Calu3 (cell line): ENCODE data around the gene CXXC5. TPM values are rescaled to one million over a fixed set of nuclear protein-coding genes. Genes with fewer than 3 reads are reported as not detected.

Source experiments
- BruUV-seq: library from RNA; stranded (reverse); fragments of 400-500 nt; replicated peaks from 2 replicates; lab custom pipeline; 2021; lab: Mats Ljungman, UMichigan
- CTCF ChIA-PET: fragments of 300-600 bp; sonication (Branson Sonifier 250); formaldehyde crosslinking; loops from one replicate; lab custom pipeline; 2022; ENCODE audit warnings: antibody characterized with exemption; lab: Charles Lee
- DNase-seq: peaks from one replicate; pipeline ENCODE4 v3.0.0; 2022
- H3K27ac Mint-ChIP-seq: one replicate; pipeline ENCODE4 v1.8.0; 2022; ENCODE audit warnings: mixed read lengths; ENCODE audit not compliant: unreplicated experiment
- H3K27me3 Mint-ChIP-seq: one replicate; pipeline ENCODE4 v1.8.0; 2022; ENCODE audit warnings: mixed read lengths; ENCODE audit not compliant: unreplicated experiment
- H3K36me3 Mint-ChIP-seq: one replicate; pipeline ENCODE4 v1.8.0; 2022; ENCODE audit warnings: mild to moderate bottlenecking, moderate library complexity, mixed read lengths; ENCODE audit not compliant: insufficient read depth, unreplicated experiment
- H3K4me1 Mint-ChIP-seq: one replicate; pipeline ENCODE4 v1.8.0; 2022; ENCODE audit warnings: mild to moderate bottlenecking, low read depth, mixed read lengths; ENCODE audit not compliant: unreplicated experiment
- H3K4me3 Mint-ChIP-seq: one replicate; pipeline ENCODE4 v1.8.0; 2022; ENCODE audit warnings: mild to moderate bottlenecking, low read depth, moderate library complexity, mixed read lengths; ENCODE audit not compliant: unreplicated experiment
- H3K9me3 Mint-ChIP-seq: one replicate; pipeline ENCODE4 v1.8.0; 2022; ENCODE audit warnings: low read depth, mixed read lengths; ENCODE audit not compliant: unreplicated experiment
- intact Hi-C: fragments of 100-400 bp; cut with micrococcal nuclease; formaldehyde crosslinking; loops from one replicate; pipeline ENCODE4 v1.10.0; 2022; ENCODE audit not compliant: unreplicated experiment
- total RNA-seq: library from RNA; stranded (reverse); gene quantifications from 2 replicates; pipeline ENCODE4 v1.2.3, GENCODE V29; 2022
- TF ChIP-seq, protein P1 (sequence below): fragments of 200-600 bp; IDR thresholded peaks from one replicate; pipeline ENCODE4 v1.8.0; 2022; ENCODE audit warnings: antibody characterized with exemption; ENCODE audit not compliant: unreplicated experiment

The CXXC5 gene
- total RNA-seq, 1 experiment from 2014 or later: 69.1 TPM

DNA sequence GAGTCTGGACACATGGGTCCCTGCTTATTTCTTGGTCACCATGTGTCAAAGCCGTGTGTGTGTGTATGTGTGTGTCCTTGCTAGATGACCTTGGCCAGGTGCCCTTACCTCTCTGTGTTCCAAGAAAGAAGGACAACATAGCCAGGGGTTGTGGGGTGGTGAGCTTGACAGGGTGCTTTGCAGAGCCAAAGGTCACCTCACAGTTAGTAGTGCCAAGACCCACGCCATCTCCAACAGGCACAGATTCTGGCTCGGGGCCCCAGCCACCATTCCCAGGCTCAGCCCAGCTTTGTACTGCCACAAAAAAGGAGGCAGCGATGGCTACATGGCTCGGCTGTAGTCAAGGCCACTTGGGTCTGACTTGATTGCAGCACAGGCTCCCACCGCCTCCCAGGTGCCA, 39.5 kb downstream of the CXXC5 start:
- TF ChIP-seq, protein P1, sequence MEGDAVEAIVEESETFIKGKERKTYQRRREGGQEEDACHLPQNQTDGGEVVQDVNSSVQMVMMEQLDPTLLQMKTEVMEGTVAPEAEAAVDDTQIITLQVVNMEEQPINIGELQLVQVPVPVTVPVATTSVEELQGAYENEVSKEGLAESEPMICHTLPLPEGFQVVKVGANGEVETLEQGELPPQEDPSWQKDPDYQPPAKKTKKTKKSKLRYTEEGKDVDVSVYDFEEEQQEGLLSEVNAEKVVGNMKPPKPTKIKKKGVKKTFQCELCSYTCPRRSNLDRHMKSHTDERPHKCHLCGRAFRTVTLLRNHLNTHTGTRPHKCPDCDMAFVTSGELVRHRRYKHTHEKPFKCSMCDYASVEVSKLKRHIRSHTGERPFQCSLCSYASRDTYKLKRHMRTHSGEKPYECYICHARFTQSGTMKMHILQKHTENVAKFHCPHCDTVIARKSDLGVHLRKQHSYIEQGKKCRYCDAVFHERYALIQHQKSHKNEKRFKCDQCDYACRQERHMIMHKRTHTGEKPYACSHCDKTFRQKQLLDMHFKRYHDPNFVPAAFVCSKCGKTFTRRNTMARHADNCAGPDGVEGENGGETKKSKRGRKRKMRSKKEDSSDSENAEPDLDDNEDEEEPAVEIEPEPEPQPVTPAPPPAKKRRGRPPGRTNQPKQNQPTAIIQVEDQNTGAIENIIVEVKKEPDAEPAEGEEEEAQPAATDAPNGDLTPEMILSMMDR: no peak
- no peak overlapping the region for H3K4me3 Mint-ChIP-seq
- intact Hi-C loops: no loop called here
- H3K9me3 Mint-ChIP-seq: no peaks in the 10 kb centered on the region
- H3K27ac Mint-ChIP-seq: no peak overlapping the region
- H3K36me3 Mint-ChIP-seq: peaks cover 51% of the 10 kb centered on the region
- no TSS peak for BruUV-seq
- CTCF ChIA-PET: interaction anchor here (0.6 kb wide), 1 partner anchor 12 kb away, joined by 3 read pairs; no protein-coding TSS in a partner anchor
- H3K4me1 Mint-ChIP-seq: peaks cover 15% of the 10 kb centered on the region
- DNase-seq: no peak
- no peaks in the 10 kb centered on the region for H3K27me3 Mint-ChIP-seq

DNA sequence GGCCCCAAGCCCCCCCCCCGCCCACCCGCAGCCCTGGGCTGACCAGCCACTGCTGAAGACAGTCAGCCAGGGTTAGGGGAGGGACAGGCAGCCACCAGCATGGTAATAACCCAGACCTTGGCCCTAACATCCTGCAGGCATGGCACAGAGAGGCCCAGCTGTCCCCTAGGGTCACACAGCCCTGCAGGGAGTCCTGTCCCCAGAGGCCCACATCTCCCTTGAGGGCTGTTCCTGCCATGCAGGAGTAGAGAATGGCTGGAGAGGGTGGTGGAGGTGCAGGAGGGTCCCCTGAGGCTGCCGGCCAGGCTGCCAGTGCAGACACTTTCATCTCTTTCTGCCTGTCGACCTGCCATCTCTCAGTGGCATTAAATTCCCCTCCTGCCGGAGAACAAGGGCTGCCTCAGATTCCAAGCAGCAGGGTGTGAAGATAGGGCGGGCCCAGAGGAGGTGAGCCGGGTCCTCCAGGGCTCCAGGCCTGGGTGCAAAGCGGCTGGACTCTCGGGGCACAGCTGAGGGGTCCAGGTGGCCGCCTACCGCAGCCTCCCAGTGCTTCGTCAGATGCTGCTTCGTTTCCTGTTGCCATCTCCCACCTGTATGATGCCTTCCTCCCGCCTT, 40.0 kb downstream of the CXXC5 start:
- no peak for DNase-seq
- no TSS peak for BruUV-seq
- Mint-ChIP-seq H3K4me3 (no peak overlapping the region), H3K9me3 (no peaks in the 10 kb centered on the region), H3K4me1 (peaks cover 15% of the 10 kb centered on the region), H3K36me3 (peaks cover 46% of the 10 kb centered on the region), H3K27me3 (no peaks in the 10 kb centered on the region), H3K27ac (no peak overlapping the region)
- intact Hi-C loops: no loop called here
- CTCF ChIA-PET: interaction anchor here (0.6 to 6.1 kb wide), 2 partner anchors 12 to 53 kb away, joined by 3 to 102 read pairs; no protein-coding TSS in a partner anchor
- TF ChIP-seq, protein P1: no peak

DNA sequence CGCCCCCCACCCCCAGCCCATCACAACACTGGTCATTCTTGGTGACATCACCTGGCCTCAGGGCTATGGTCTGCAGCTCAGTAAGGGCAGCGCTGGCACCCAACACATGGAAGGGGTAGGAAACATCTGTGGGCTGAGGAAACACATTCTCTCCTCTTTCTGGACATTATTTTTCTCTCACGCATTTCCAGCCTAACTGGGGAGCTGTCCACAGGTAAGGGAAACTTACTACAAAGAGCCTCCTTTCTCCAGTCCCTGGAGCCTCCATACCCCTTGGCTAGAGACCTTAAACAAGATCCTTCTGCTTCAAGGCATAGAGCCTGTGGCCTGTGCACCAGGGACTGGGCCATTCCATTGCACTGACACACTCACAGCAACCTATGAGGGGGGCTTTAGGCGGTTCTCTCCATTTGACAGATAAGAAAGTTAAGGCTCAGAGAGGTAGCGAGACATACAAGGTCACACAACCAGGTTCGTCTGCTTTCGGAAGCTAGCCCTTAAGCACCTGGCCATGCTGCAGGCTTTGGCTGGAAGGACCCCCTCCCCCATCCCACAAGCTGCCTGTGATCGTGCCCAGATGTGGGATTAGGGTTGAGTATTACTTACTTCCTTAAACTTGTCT, 40.7 kb downstream of the CXXC5 start:
- intact Hi-C loops: no loop called here
- Mint-ChIP-seq H3K9me3 (no peaks in the 10 kb centered on the region), H3K27ac (no peak overlapping the region), H3K4me1 (peaks cover 15% of the 10 kb centered on the region), H3K27me3 (no peaks in the 10 kb centered on the region), H3K36me3 (peaks cover 39% of the 10 kb centered on the region), H3K4me3 (no peak overlapping the region)
- TF ChIP-seq, protein P1: no peak
- DNase-seq: no peak
- BruUV-seq: no TSS peak
- CTCF ChIA-PET: interaction anchor here (6.1 kb wide), 1 partner anchor 53 kb away, joined by 102 read pairs; no protein-coding TSS in a partner anchor

DNA sequence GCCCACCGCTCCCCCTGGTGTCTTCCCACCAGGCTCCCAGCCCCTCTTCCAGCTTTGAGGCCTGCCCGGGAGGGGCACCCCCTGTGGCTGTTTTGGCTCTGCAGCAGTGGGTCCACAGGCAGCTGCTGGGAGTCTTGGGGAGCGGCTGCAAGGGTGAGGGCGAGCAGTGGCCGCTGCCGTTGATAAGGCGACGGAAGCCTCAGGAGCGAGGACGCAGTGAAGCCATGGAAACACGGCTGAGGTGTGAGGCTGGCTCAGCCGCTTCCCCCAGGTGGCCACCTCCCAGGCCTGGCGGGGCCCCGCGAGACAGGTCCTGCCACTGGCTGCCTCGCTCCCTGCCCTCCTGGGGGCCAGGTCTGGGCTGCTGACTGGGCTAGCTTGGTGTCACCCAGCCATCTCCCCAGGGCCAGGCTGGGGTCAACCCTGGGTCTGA, 41.5 kb downstream of the CXXC5 start:
- no TSS peak for BruUV-seq
- Mint-ChIP-seq H3K4me3 (no peak overlapping the region), H3K27me3 (no peaks in the 10 kb centered on the region), H3K4me1 (peaks cover 15% of the 10 kb centered on the region), H3K27ac (peak overlapping the region; percentile 6), H3K36me3 (peaks cover 31% of the 10 kb centered on the region), H3K9me3 (no peaks in the 10 kb centered on the region)
- peak; percentile 43 for DNase-seq
- CTCF ChIA-PET: interaction anchor here (0.7 to 6.1 kb wide), 8 partner anchors 12 to 76 kb away, joined by 3 to 102 read pairs (median 6); partner anchors contain the start of gene CXXC5
- TF ChIP-seq, protein P1: no peak
- intact Hi-C loops: loop anchor here (1.0 kb wide), 1 partner anchor 56 kb away; no protein-coding TSS in a partner anchor
